ENCODE data around the gene TRAPPC6A. TPM values are rescaled to one million over a fixed set of nuclear protein-coding genes. Genes with fewer than 3 reads are reported as not detected.

Gene TRAPPC6A
- total RNA-seq, 1 experiment from 2014 or later: 59.9 TPM

DNA sequence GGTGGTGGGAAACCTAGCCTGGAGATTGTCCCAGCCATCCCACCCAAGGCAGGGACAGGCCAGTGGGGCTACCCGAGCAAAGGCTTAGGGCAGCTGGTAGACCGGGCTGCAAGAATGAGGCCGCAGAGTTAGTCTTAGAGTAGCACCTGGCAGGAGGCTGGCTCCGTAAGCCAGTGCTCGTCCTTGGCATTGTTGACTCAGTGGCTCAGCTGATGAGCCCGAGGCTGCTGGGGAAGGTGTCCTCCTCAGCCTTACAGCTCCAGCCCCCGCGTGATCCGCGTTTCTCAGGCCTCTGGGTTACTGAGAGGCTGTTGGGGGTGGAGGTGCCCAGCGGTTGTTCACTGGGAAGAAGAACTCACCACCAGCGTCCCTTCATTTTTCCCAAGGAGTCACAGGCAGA, 60.4 kb downstream of the TRAPPC6A start:
- Histone ChIP-seq H2BK5ac (ENCODE audit: insufficient read length, low read length) (no peak overlapping the region), H3K23me2 (ENCODE audit: insufficient read length, low read depth, low read length, poor library complexity, severe bottlenecking) (no peaks in the 10 kb centered on the region), H2BK120ac (ENCODE audit: low read depth, low read length, poor library complexity, severe bottlenecking) (no peak overlapping the region), H3K9ac (ENCODE audit: extremely low read depth, insufficient read length, low read length) (no peak overlapping the region), H3K23ac (ENCODE audit: insufficient read length, low read depth, low read length) (no peak overlapping the region), H4K91ac (ENCODE audit: insufficient read length, low read depth, low read length) (no peak overlapping the region), H3K27me3 (ENCODE audit: insufficient read depth, low read length) (no peaks in the 10 kb centered on the region), H3K79me2 (ENCODE audit: insufficient read depth, low read length) (peaks cover 8% of the 10 kb centered on the region; the same call in 1 of the 2 replicates), H3K4me1 (ENCODE audit: insufficient read depth, low read length) (no peaks in the 10 kb centered on the region; the same call in 1 of the 2 replicates), H3K9me3 (ENCODE audit: control insufficient read depth, low read depth, low read length) (no peaks in the 10 kb centered on the region), H3K14ac (ENCODE audit: insufficient read depth, low read length) (no peak overlapping the region; the same call in 1 of the 2 replicates), H3K18ac (ENCODE audit: insufficient read length, low read depth, low read length) (no peak overlapping the region), H2BK15ac (ENCODE audit: low read depth, low read length) (no peak overlapping the region), H3T11ph (ENCODE audit: low read length) (no peak overlapping the region), H4K20me1 (ENCODE audit: control insufficient read depth, insufficient read depth, insufficient read length) (peaks cover 8% of the 10 kb centered on the region), H3K4ac (ENCODE audit: low read depth, low read length) (no peak overlapping the region), H3K79me1 (ENCODE audit: insufficient read depth, low read depth, low read length, poor library complexity, severe bottlenecking) (no peaks in the 10 kb centered on the region), H3K27ac (ENCODE audit: insufficient read length, low read depth, low read length) (no peak overlapping the region), H4K8ac (replicated peaks; ENCODE audit: insufficient read length, low read depth, low read length) (no peak overlapping the region), H2BK12ac (ENCODE audit: insufficient read length, low read depth, low read length) (no peak overlapping the region), H3K4me2 (ENCODE audit: insufficient read depth, insufficient read length, low read length) (no peak overlapping the region), H2AFZ (ENCODE audit: low read length) (no peak overlapping the region), H2AK5ac (ENCODE audit: insufficient read length, low read length) (no peak overlapping the region), H2BK20ac (ENCODE audit: low read depth, low read length, poor library complexity, severe bottlenecking) (no peak overlapping the region), H4K5ac (ENCODE audit: insufficient read length, low read depth, low read length) (no peak overlapping the region), H3K56ac (ENCODE audit: insufficient read length, low read depth, low read length) (no peak overlapping the region)
- no CpG with 5 or more reads among the region's 12 CpGs for WGBS (ENCODE audit: extremely low coverage, insufficient read length, low lambda C conversion rate)
- no peak for TF ChIP-seq CTCF (conservative IDR thresholded peaks at IDR 0.05)
- Mint-ChIP-seq H3K27me3 (ENCODE audit: low read depth) (no peaks in the 10 kb centered on the region), H3K9me3 (no peaks in the 10 kb centered on the region), H3K27ac (peak overlapping the region in 1 of 3 experiments; percentile 28; a peak in 1 of 7 replicates), H3K4me1 (peaks cover 17 to 40% of the 10 kb centered on the region in 2 experiments), H3K36me3 (ENCODE audit: insufficient read depth in 1 of 3, low read depth in 3 of 3) (peaks cover 0 to 4% (median 0%) of the 10 kb centered on the region in 3 experiments; a peak in 1 of 7 replicates), H3K4me3 (no peak overlapping the region)
- DNase-seq: no peak

All from H9 (cell line).